ENCODE data around the gene DBR1.
"Not testable (repeated sequence)": the region's sequence is repeated elsewhere in the genome, so short reads cannot be mapped to it uniquely, and the experiment has no call there.

The DBR1 gene

DNA sequence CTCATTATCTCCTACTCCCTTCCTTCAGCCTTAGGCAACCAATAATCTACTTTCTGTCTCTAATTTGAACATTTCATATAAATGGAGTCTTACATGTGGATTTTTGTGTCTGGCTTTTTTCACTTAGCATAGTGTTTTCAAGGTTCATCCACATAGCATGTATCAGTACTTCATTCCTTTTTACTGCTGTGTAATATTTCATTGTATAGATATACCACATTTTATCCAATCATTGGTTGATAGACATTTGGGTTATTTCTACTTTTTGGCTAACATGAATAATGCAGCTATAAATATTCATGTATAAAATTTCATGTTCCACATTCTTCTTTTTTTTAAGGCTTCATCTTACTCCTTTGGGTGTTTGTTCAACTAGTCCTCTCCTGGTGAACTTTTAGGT lies 20.2 kb downstream of the DBR1 start:
- DNase-seq (ENCODE audit: extremely low read depth, low read depth): no peak
- TF ChIP-seq, protein P1, sequence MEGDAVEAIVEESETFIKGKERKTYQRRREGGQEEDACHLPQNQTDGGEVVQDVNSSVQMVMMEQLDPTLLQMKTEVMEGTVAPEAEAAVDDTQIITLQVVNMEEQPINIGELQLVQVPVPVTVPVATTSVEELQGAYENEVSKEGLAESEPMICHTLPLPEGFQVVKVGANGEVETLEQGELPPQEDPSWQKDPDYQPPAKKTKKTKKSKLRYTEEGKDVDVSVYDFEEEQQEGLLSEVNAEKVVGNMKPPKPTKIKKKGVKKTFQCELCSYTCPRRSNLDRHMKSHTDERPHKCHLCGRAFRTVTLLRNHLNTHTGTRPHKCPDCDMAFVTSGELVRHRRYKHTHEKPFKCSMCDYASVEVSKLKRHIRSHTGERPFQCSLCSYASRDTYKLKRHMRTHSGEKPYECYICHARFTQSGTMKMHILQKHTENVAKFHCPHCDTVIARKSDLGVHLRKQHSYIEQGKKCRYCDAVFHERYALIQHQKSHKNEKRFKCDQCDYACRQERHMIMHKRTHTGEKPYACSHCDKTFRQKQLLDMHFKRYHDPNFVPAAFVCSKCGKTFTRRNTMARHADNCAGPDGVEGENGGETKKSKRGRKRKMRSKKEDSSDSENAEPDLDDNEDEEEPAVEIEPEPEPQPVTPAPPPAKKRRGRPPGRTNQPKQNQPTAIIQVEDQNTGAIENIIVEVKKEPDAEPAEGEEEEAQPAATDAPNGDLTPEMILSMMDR (IDR thresholded peaks at IDR 0.05; ENCODE audit: low read depth, low read length): no peak

DNA sequence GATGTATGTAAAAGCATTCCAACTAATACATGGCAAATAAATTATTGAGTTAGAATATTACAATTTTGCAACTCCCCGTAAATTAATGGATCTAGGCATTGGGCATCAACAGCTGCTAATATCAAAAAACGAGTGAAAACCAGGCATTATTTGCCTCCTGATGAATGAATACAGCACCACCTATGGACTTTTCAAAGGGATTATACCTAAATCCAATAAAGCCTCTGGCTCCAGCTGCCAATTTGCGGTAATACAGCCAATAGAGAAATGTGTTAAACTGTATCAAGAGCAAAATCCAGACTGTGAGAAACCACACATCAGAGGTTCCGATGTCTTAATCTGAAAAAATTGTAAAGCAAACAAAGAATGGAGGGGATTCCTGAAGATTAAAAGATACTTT lies 26.2 kb downstream of the DBR1 start:
- TF ChIP-seq, protein P1 (IDR thresholded peaks at IDR 0.05; ENCODE audit: low read depth, low read length): no peak
- no peak for DNase-seq (ENCODE audit: extremely low read depth, low read depth)

DNA sequence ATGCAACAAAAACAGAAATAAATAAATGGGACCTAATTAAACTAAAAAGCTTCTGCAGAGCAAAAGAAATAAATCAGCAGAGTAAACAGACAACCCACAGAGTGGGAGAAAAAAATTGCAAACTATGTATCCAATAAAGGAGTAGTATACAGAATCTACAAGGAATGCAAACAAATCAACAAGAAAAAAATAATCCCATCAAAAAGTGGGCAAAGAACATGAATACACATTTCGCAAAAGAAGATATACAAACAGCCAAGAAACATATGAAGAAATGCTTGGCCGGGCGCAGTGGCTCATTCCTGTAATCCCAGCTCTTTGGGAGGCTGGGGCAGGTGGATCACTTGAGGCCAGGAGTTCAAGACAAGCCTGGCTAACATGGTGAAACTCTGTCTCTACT lies 32.5 kb downstream of the DBR1 start:
- not testable (repeated sequence) for DNase-seq (ENCODE audit: extremely low read depth, low read depth)

DNA sequence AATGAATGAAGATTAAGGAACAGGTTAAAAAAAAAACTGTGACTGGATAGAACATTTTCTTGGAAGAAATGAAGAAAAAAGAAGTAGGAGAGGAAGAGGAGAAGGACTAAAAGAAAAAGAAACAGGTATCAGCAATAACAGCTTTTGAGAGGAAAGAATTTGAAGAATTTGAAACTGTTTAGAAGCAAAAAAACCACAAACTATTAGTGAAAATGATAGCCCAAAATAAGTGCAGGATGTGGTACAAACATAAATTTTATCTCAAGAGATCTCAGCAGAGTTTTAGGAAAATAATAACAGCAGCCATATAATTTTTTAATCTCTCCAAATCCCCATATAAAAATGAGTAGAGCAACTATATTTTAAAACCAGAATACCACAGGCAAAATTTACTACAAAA lies 33.8 kb downstream of the DBR1 start:
- TF ChIP-seq, protein P1 (IDR thresholded peaks at IDR 0.05; ENCODE audit: low read depth, low read length): no peak
- DNase-seq (ENCODE audit: extremely low read depth, low read depth): no peak

DNA sequence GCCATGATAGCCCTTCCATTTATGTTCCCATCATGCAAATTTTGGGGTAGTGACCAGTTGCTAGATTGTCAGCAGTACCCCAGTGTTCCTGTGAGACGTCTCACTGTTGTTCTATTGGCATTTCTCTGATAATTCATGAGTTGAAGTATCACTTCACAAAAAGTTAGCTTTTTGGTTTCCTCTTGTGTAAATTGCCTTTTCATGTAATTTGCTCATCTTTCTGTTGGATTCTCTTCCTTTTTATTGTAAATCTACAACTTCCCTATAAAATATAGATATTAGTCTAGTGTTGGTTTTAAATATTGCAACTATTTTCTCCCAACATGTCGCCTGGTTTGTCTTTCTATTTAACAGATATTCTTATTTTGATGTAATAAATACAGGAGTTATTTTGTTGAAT lies 35.0 kb downstream of the DBR1 start:
- DNase-seq (ENCODE audit: extremely low read depth, low read depth): no peak
- TF ChIP-seq, protein P1 (IDR thresholded peaks at IDR 0.05; ENCODE audit: low read depth, low read length): no peak

DNA sequence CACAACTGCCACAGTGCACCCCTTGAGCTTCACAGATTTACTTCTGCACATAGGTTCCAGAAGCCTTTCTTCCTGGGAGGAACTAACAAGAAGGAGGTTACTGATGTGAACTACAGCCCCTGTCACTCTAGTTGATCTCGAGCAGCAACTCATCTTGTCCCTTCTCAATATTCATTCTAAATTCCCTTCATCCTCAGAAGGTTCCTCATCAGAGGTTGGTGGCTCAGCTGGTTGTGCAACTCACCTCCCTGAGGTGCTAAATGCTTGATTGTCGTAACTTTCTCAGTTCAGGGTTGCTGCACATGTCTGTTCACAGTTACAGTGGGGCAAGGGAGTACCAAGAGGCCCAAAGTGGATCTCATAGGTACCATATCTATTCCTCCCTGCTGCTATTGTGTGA lies 36.9 kb downstream of the DBR1 start:
- TF ChIP-seq, protein P1 (IDR thresholded peaks at IDR 0.05; ENCODE audit: low read depth, low read length): no peak
- DNase-seq (ENCODE audit: extremely low read depth, low read depth): no peak

DNA sequence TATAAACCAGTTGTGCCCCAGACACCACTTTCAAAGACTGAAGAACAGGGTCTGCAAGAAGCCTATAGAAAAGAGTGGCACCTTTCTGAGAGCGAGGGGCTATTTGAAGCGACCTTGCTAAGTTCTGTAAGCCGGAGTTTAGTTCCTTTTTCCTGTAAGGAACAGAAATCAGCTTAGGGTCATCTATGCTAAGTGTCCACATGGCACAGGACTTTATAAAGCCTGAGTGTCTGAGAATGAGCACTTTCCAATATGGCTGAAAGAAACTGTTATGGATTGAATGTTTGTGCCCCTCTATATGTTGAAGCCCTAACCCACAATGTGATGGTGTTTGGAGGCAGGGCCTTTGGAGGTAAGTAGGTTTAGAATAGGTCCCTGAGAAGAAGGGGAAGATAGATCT lies 38.5 kb downstream of the DBR1 start:
- DNase-seq (ENCODE audit: extremely low read depth, low read depth): no peak

DNA sequence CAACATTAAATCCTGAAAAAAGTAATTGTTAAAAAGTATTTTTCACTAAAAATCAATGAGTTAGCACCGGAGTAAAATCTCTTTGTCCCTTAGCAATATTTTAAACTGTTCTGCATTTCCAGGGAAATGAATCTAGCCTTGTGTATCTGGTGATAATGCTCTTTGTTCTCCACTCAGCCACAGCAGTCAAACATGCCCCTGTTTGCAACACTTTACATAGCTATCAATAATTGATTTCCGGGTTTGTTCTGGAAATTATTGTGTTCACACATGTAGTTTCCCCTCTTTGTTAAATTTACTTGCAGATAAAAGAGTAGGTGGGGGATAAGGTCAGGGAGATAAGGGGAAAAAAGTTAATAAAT lies 38.9 kb downstream of the DBR1 start:
- TF ChIP-seq, protein P1 (IDR thresholded peaks at IDR 0.05; ENCODE audit: low read depth, low read length): no peak

More for the DNA sequence above, 38.5 kb downstream of the DBR1 start:
- TF ChIP-seq, protein P1 (IDR thresholded peaks at IDR 0.05; ENCODE audit: low read depth, low read length): no peak

More for the DNA sequence above, 38.9 kb downstream of the DBR1 start:
- DNase-seq (ENCODE audit: extremely low read depth, low read depth): no peak
